ENCODE results near the gene PRODH. TPM values are rescaled to one million over a fixed set of nuclear protein-coding genes. Genes with fewer than 3 reads are reported as not detected.

PRODH gene
- total and polyA plus RNA-seq, 2 donors (not counting 3 experiments of a cell fraction or from before 2014, with no cell fraction given): not detected

- no peaks in the 10 kb centered on the region for H3K79me2 ChIP-seq (ENCODE audit: control insufficient read depth, insufficient read depth, low read length)
- H4K20me1 ChIP-seq (replicated peaks; ENCODE audit: control insufficient read depth, extremely low read depth, insufficient read depth, low read length): no peaks in the 10 kb centered on the region
- dilution Hi-C loops (cut with MboI; ENCODE audit: extremely low pct_ligation_motif_present, low sequenced_read_pairs): no loop called here
- TF ChIP-seq JUN (IDR thresholded peaks at IDR 0.05; ENCODE audit: borderline replicate concordance, insufficient read depth, insufficient read length, low read depth): no peak
- no peak for TF ChIP-seq EZH2 (IDR thresholded peaks at IDR 0.05; ENCODE audit: borderline replicate concordance, low read depth, low read length, severe bottlenecking)
- no peak for TF ChIP-seq FOS (IDR thresholded peaks at IDR 0.05; ENCODE audit: borderline replicate concordance, insufficient read depth, low read length)
- no peak for TF ChIP-seq GATA2 (IDR thresholded peaks at IDR 0.05; ENCODE audit: insufficient read depth, insufficient read length, low read depth, low read length)
- TF ChIP-seq POLR2A (IDR thresholded peaks at IDR 0.05; ENCODE audit: low read depth, low read length): no peak
- no peak for TF ChIP-seq MAX (IDR thresholded peaks at IDR 0.05; ENCODE audit: insufficient read depth, insufficient read length)
- TF ChIP-seq POLR2AphosphoS5 (IDR thresholded peaks at IDR 0.05; ENCODE audit: insufficient read depth, low read depth, low read length): no peak
- no peak for TF ChIP-seq CTCF (IDR thresholded peaks at IDR 0.05; ENCODE audit: extremely low read depth in 1 of 2, insufficient read depth in 1 of 2, low read depth in 1 of 2, low read length in 2 of 2)
- TF ChIP-seq MYC (IDR thresholded peaks at IDR 0.05; ENCODE audit: low read depth, low read length): no peak
- FAIRE-seq: no peak
- DNase-seq (ENCODE audit: low read depth, low spot score): no peak
- intact Hi-C loops (cut with micrococcal nuclease): no loop called here
- ChIA-PET CTCF (no interaction called here), POLR2A (no interaction called here)
- H3K9me1 ChIP-seq (replicated peaks; ENCODE audit: control insufficient read depth, extremely low read depth, insufficient read depth, low read length): no peaks in the 10 kb centered on the region
- no peak overlapping the region for H3K4me3 ChIP-seq (replicated peaks in 1 of 3; ENCODE audit: insufficient read depth in 1 of 3, low read depth in 1 of 3, low read length in 3 of 3)
- H3K4me2 ChIP-seq (ENCODE audit: insufficient read depth, low read length): no peak overlapping the region
- no peak overlapping the region for H3K27ac ChIP-seq (ENCODE audit: insufficient read depth, low read depth, low read length)
- no peaks in the 10 kb centered on the region for H3K36me3 ChIP-seq (ENCODE audit: control insufficient read depth in 2 of 2, extremely low read depth in 1 of 2, insufficient read depth in 2 of 2, low read length in 2 of 2)
- no peaks in the 10 kb centered on the region for H3K4me1 ChIP-seq (ENCODE audit: control insufficient read depth, extremely low read depth, insufficient read depth, low read length)
- no peak overlapping the region for H2AFZ ChIP-seq (ENCODE audit: low read depth, low read length)
- peaks cover 0 to 1% of the 10 kb centered on the region in 2 experiments for H3K27me3 ChIP-seq (ENCODE audit: control insufficient read depth in 2 of 2, insufficient read depth in 2 of 2, low read length in 2 of 2)
- no peak overlapping the region for H3K9ac ChIP-seq (replicated peaks; ENCODE audit: extremely low read depth, insufficient read depth, low read length)
- no peaks in the 10 kb centered on the region for H3K9me3 ChIP-seq (replicated peaks; ENCODE audit: control insufficient read depth, insufficient read depth, low read length)
- no TSS peak for BruUV-seq (replicated peaks)
Observed at GRCh38 chr22:18954990-18955571, 19.0 kb upstream of the PRODH start.

Data from endothelial cell of umbilical vein (primary cell).